ENCODE measurements around the gene GSN. TPM values are rescaled to one million over a fixed set of nuclear protein-coding genes. Genes with fewer than 3 reads are reported as not detected.

Gene GSN
- total RNA-seq, 2 donors from 2014 or later: 390 to 690 TPM

GRCh38 chr9:121371495-121372061, 103.6 kb downstream of the GSN start:
- H3K36me3 ChIP-seq: no peaks in the 10 kb centered on the region
- H3K27ac ChIP-seq: peak overlapping the region; percentile 88 to 90
- intact Hi-C loops (cut with DNase I): loop anchor here (2.0 to 5.0 kb wide), 2 partner anchors 47 to 94 kb away; no protein-coding TSS in a partner anchor
- WGBS: 63% methylated on average over 4 of the region's 4 CpGs
- TF ChIP-seq CTCF (IDR thresholded peaks at IDR 0.05) (no peak), POLR2A (IDR thresholded peaks at IDR 0.05) (no peak), POLR2AphosphoS5 (IDR thresholded peaks at IDR 0.05) (no peak)
- H3K4me1 ChIP-seq (replicated peaks): no peaks in the 10 kb centered on the region
- no peak overlapping the region for H3K4me3 ChIP-seq
- no peaks in the 10 kb centered on the region for H3K9me3 ChIP-seq
- H3K27me3 ChIP-seq (replicated peaks; ENCODE audit: insufficient read depth): no peaks in the 10 kb centered on the region
- no peak for DNase-seq (ENCODE audit: low spot score)

GRCh38 chr9:121372239-121373010, 104.5 kb downstream of the GSN start:
- WGBS: 59% methylated on average over 6 of the region's 6 CpGs
- intact Hi-C loops (cut with DNase I): loop anchor here (5.0 kb wide), 1 partner anchor 95 kb away; no protein-coding TSS in a partner anchor
- Histone ChIP-seq H3K27ac (peak overlapping the region; percentile 77 to 88), H3K4me3 (no peak overlapping the region), H3K9me3 (no peaks in the 10 kb centered on the region), H3K36me3 (no peaks in the 10 kb centered on the region), H3K4me1 (replicated peaks) (no peaks in the 10 kb centered on the region), H3K27me3 (replicated peaks; ENCODE audit: insufficient read depth) (no peaks in the 10 kb centered on the region)
- TF ChIP-seq CTCF (IDR thresholded peaks at IDR 0.05) (no peak), POLR2AphosphoS5 (IDR thresholded peaks at IDR 0.05) (peak; percentile 46)
- DNase-seq (ENCODE audit: low spot score): no peak

- H3K27ac ChIP-seq: peak overlapping the region; percentile 77 to 88
- TF ChIP-seq POLR2A (IDR thresholded peaks at IDR 0.05): peak; percentile 36
- no peak for TF ChIP-seq CTCF (IDR thresholded peaks at IDR 0.05)
- peak; percentile 50 for TF ChIP-seq POLR2AphosphoS5 (IDR thresholded peaks at IDR 0.05)
- WGBS: 11% methylated on average over 5 of the region's 5 CpGs
- DNase-seq (ENCODE audit: low spot score): peak; percentile 51
- H3K4me3 ChIP-seq: no peak overlapping the region
- H3K36me3 ChIP-seq: no peaks in the 10 kb centered on the region
- no peaks in the 10 kb centered on the region for H3K4me1 ChIP-seq (replicated peaks)
- intact Hi-C loops (cut with DNase I): loop anchor here (5.0 kb wide), 1 partner anchor 96 kb away; no protein-coding TSS in a partner anchor
- no peaks in the 10 kb centered on the region for H3K9me3 ChIP-seq
- H3K27me3 ChIP-seq (replicated peaks; ENCODE audit: insufficient read depth): no peaks in the 10 kb centered on the region
Observed at GRCh38 chr9:121373011-121373729, 105.2 kb downstream of the GSN start.

GRCh38 chr9:121376214-121376830, 108.4 kb downstream of the GSN start:
- intact Hi-C loops (cut with DNase I): loop anchor here (2.0 kb wide), 1 partner anchor 164 kb away; no protein-coding TSS in a partner anchor
- no peaks in the 10 kb centered on the region for H3K4me1 ChIP-seq (replicated peaks)
- TF ChIP-seq POLR2AphosphoS5 (IDR thresholded peaks at IDR 0.05) (no peak), POLR2A (IDR thresholded peaks at IDR 0.05) (no peak), CTCF (IDR thresholded peaks at IDR 0.05) (peak in 3 of 4 experiments; percentile 14 to 61 (median 47))
- H3K9me3 ChIP-seq: no peaks in the 10 kb centered on the region
- no peak overlapping the region for H3K4me3 ChIP-seq
- DNase-seq (ENCODE audit: low spot score): no peak
- no peak overlapping the region for H3K27ac ChIP-seq
- WGBS: 91% methylated on average over 4 of the region's 4 CpGs
- H3K27me3 ChIP-seq (replicated peaks; ENCODE audit: insufficient read depth): no peaks in the 10 kb centered on the region
- H3K36me3 ChIP-seq: no peaks in the 10 kb centered on the region
